Esophagus muscularis mucosa (tissue), 4 donors: ENCODE results near the gene EFNB3. TPM values are rescaled to one million over a fixed set of nuclear protein-coding genes. Genes with fewer than 3 reads are reported as not detected.

ENCODE experiments used
- DNase-seq: peaks from one replicate; pipeline ENCODE4 v3.0.0-alpha.2; 2017; ENCODE audit errors: extremely low spot score
- H3K27ac ChIP-seq, 4 donors: fragments of 200-600 bp; sonication (generic); replicated peaks in 1 of 4; 1 replicate in 3 of 4; 2 replicates in 1 of 4; pipeline ENCODE4 v1.5.1; 2016 to 2019; ENCODE audit warnings: mild to moderate bottlenecking in 1 of 4
- H3K27me3 ChIP-seq, 4 donors: fragments of 200-600 bp; sonication (generic); one replicate each; pipeline versions ENCODE4 v1.5.1 to v1.6.0; 2016 to 2019
- H3K36me3 ChIP-seq, 4 donors: fragments of 200-600 bp; sonication (generic); one replicate each; pipeline ENCODE4 v1.5.1; 2016 to 2019
- H3K4me1 ChIP-seq, 4 donors: fragments of 200-600 bp; sonication (generic); one replicate each; pipeline ENCODE4 v1.5.1; 2016 to 2019
- H3K4me3 ChIP-seq, 4 donors: fragments of 200-600 bp; sonication (generic); 1 replicate in 2 of 4; 2 replicates in 2 of 4; pipeline ENCODE4 v1.5.1; 2016 to 2019; ENCODE audit warnings: mild to moderate bottlenecking in 4 of 4, moderate library complexity in 1 of 4
- H3K9me3 ChIP-seq, 4 donors: fragments of 200-600 bp; sonication (generic); 1 replicate in 3 of 4; 2 replicates in 1 of 4; pipeline ENCODE4 v1.5.1; 2016 to 2019
- CTCF ChIP-seq, 3 experiments: fragments of 200-600 bp in 2 of 3; fragments of 450-650 bp in 1 of 3; sonication (generic) in 2 of 3; IDR thresholded peaks; one replicate each; pipeline ENCODE4 v1.5.1; 2017 to 2019; ENCODE audit warnings: antibody characterized with exemption in 3 of 3, mild to moderate bottlenecking in 2 of 3, moderate library complexity in 1 of 3
- EP300 ChIP-seq: sonication (generic); formaldehyde crosslinking; IDR thresholded peaks from one replicate; pipeline ENCODE4 v1.6.1; 2017; ENCODE audit warnings: antibody characterized with exemption
- POLR2A ChIP-seq: fragments of 450-650 bp; IDR thresholded peaks from one replicate; pipeline ENCODE4 v1.6.1; 2017; ENCODE audit warnings: antibody characterized with exemption, moderate library complexity, mild to moderate bottlenecking, low read depth
- POLR2AphosphoS5 ChIP-seq, 2 donors: sonication (generic); formaldehyde crosslinking; IDR thresholded peaks; one replicate each; pipeline ENCODE4 v1.6.1; 2017; ENCODE audit warnings: antibody characterized with exemption in 2 of 2
- WGBS: methylation state at CpG from one replicate; pipeline ENCODE4 v1.1.5; 2018; 5-methylcytosine and 5-hydroxymethylcytosine counted together
- intact Hi-C: fragments of 100-400 bp; cut with DNase I; formaldehyde crosslinking; loops from one replicate; pipeline ENCODE4 v1.15.1; 2023
- total RNA-seq, 4 donors: library from RNA; depleted of rRNA; stranded (reverse); fragments of >200 nt; gene quantifications; one replicate each; pipeline versions ENCODE4 v1.1.0 to v1.2.1, GENCODE V29; 2016

The EFNB3 gene
- total RNA-seq, 4 donors from 2014 or later: 0.17 to 0.42 (median 0.33) TPM

GRCh38 chr17:7705269-7706255 lies 560 bp downstream of the EFNB3 start:
- H3K27ac ChIP-seq: no peak overlapping the region
- DNase-seq: no peak
- H3K4me3 ChIP-seq: peak overlapping the region; percentile 40 to 55 (median 44)
- peaks cover 21 to 29% (median 26%) of the 10 kb centered on the region in 4 donors for H3K36me3 ChIP-seq
- TF ChIP-seq CTCF (IDR thresholded peaks at IDR 0.05): no peak
- TF ChIP-seq POLR2AphosphoS5 (IDR thresholded peaks at IDR 0.05): no peak
- no peak for TF ChIP-seq POLR2A
- TF ChIP-seq EP300: no peak
- peaks cover 16 to 27% (median 22%) of the 10 kb centered on the region in 4 donors for H3K4me1 ChIP-seq
- no peaks in the 10 kb centered on the region for H3K9me3 ChIP-seq
- WGBS: 6% methylated on average over 26 of the region's 50 CpGs
- intact Hi-C loops: no loop called here
- peaks cover 0 to 100% (median 27%) of the 10 kb centered on the region in 4 donors for H3K27me3 ChIP-seq

GRCh38 chr17:7706631-7707354 lies 1.8 kb downstream of the EFNB3 start:
- no peak overlapping the region for H3K4me3 ChIP-seq

GRCh38 chr17:7707446-7707845 lies 2.4 kb downstream of the EFNB3 start:
- 77% methylated on average over 5 of the region's 9 CpGs for WGBS

More at GRCh38 chr17:7706631-7707354, 1.8 kb downstream of the EFNB3 start:
- H3K27me3 ChIP-seq: peaks cover 0 to 100% (median 32%) of the 10 kb centered on the region in 4 donors
- TF ChIP-seq EP300 (no peak), POLR2AphosphoS5 (IDR thresholded peaks at IDR 0.05) (no peak), CTCF (IDR thresholded peaks at IDR 0.05) (no peak), POLR2A (no peak)
- no peak for DNase-seq
- H3K36me3 ChIP-seq: peaks cover 12 to 17% (median 14%) of the 10 kb centered on the region in 4 donors
- no peak overlapping the region for H3K27ac ChIP-seq
- peaks cover 16 to 27% (median 22%) of the 10 kb centered on the region in 4 donors for H3K4me1 ChIP-seq
- H3K9me3 ChIP-seq: no peaks in the 10 kb centered on the region
- WGBS: 95% methylated on average over 3 of the region's 3 CpGs
- intact Hi-C loops: no loop called here

More at GRCh38 chr17:7707446-7707845, 2.4 kb downstream of the EFNB3 start:
- TF ChIP-seq POLR2A (no peak), EP300 (no peak), POLR2AphosphoS5 (IDR thresholded peaks at IDR 0.05) (no peak), CTCF (IDR thresholded peaks at IDR 0.05) (no peak)
- Histone ChIP-seq H3K27ac (no peak overlapping the region), H3K4me3 (no peak overlapping the region), H3K4me1 (peaks cover 16 to 27% (median 22%) of the 10 kb centered on the region in 4 donors), H3K9me3 (no peaks in the 10 kb centered on the region), H3K36me3 (peaks cover 5 to 11% (median 7%) of the 10 kb centered on the region in 4 donors), H3K27me3 (peaks cover 0 to 100% (median 38%) of the 10 kb centered on the region in 4 donors)
- intact Hi-C loops: no loop called here
- no peak for DNase-seq
